Heart left ventricle (tissue), 13 donors: ENCODE data around the gene ZCCHC18.

ENCODE experiments used
- POLR2A ChIP-seq, 2 donors: fragments of 450-650 bp; IDR thresholded peaks; one replicate each; pipeline ENCODE4 v1.6.1; 2017; ENCODE audit warnings: antibody characterized with exemption in 2 of 2, mild to moderate bottlenecking in 2 of 2, moderate library complexity in 2 of 2
- TF ChIP-seq, protein P1 (sequence below), 12 donors: fragments of 200-600 bp; sonication (generic) in 4 of 12; IDR thresholded peaks; one replicate each; pipeline versions ENCODE4 v1.5.0 to v1.8.0; 2018 to 2022; ENCODE audit warnings: antibody characterized with exemption in 12 of 12, mild to moderate bottlenecking in 5 of 12
- donor health status: ischemic (EF 13 %, LVEDD 7.1; RV severe dilation, severe dysfunction).
- donor health status: DM: no; HTN: yes; CAD: no.
- donor health status: DM: no; HTN: no; CAD: no.
- donor health status: ischemic (EF 25% LVEDD 6.9; RV normal size, moderate dysfunction).
- donor health status: ischemic (EF 25% LVEDD 5.7; RV mildly dilated, moderate dysfunction).
- donor health status: ischemic (EF 35%, LVEDD 5.7; RV mildly dilated, moderate dysfunction).
- donor health status: nonischemic (EF 11% LVEDD 7.7; RV severe dilation, severe dysfunction).
- donor health status: DM: yes; HTN: yes; CAD: no.
- donor health status: PGD.
- donor health status: ischemic (EF 29% LVEDD 5.4; RV normal size, mild dysfunction).
- donor health status: nonischemic (EF 23%, LVEDD 6.1; RV moderate dilation, normal function).

DNA sequence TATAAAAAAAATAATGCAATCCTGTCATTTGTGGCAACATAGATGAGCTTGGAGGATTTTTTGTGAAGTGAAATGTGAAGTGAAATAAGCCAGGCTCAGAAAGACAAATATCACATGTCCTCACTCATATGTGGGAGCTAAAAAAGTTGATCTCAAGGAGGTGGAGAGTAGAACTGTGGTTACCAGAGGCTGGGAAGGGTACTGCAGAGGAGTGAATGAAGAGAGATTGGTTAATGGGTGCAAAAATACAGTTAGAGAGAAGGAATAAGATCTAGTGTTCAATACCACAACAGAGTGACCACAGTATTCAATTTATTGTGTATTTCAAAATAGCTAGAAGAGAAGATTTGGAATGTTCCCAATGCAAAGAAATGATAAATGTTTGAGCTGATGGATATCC, 13.4 kb upstream of the ZCCHC18 start:
- no peak for TF ChIP-seq POLR2A (IDR thresholded peaks at IDR 0.05)
- TF ChIP-seq, protein P1, sequence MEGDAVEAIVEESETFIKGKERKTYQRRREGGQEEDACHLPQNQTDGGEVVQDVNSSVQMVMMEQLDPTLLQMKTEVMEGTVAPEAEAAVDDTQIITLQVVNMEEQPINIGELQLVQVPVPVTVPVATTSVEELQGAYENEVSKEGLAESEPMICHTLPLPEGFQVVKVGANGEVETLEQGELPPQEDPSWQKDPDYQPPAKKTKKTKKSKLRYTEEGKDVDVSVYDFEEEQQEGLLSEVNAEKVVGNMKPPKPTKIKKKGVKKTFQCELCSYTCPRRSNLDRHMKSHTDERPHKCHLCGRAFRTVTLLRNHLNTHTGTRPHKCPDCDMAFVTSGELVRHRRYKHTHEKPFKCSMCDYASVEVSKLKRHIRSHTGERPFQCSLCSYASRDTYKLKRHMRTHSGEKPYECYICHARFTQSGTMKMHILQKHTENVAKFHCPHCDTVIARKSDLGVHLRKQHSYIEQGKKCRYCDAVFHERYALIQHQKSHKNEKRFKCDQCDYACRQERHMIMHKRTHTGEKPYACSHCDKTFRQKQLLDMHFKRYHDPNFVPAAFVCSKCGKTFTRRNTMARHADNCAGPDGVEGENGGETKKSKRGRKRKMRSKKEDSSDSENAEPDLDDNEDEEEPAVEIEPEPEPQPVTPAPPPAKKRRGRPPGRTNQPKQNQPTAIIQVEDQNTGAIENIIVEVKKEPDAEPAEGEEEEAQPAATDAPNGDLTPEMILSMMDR (IDR thresholded peaks at IDR 0.05): no peak
